Measurements from ENCODE around the gene NCR3LG1. TPM values are rescaled to one million over a fixed set of nuclear protein-coding genes. Genes with fewer than 3 reads are reported as not detected.
"Not testable (repeated sequence)": the region's sequence is repeated elsewhere in the genome, so short reads cannot be mapped to it uniquely, and the experiment has no call there.

Gene NCR3LG1
- total and polyA plus RNA-seq, 2 donors from 2014 or later: 0.71 to 4.5 TPM

DNA sequence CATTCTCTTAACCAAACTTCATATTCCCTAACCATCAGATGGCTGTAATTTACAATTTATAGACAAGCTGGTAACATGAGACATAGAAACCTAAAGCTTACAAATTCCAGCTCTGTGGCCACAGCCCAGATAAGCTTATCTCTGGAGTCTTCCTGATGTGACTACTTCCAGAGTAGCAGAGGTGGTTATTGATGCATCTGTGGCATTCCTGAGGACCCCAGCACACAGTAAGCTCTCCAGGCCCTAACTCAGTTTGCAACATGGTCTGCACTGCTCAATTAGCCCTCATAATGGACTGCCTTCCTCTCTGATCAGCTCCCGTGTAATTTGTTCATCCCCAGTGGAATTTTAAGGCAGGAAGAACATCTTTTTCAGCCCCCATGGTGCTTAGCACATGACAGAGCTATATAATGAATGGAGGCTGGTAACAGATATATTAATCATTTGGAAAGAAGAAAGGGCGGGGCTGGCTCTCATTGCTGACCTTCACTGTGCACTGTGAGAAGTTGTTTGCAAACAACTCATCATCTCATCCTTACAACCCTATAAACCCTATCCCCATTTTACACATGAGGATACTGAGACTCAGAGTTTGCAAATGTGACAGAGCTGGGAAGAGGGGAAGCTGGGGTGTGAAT lies 67.0 kb downstream of the NCR3LG1 start:
- H3K9me3 ChIP-seq (ENCODE audit: control insufficient read depth in 2 of 3, insufficient read depth in 1 of 3, low read length in 3 of 3): no peaks in the 10 kb centered on the region
- no peak overlapping the region for H3K27ac ChIP-seq (ENCODE audit: low read depth in 2 of 2, low read length in 2 of 2)
- no peaks in the 10 kb centered on the region for H3K36me3 ChIP-seq (ENCODE audit: control insufficient read depth in 2 of 3, insufficient read depth in 3 of 3, low read length in 3 of 3)
- TF ChIP-seq, protein P1, sequence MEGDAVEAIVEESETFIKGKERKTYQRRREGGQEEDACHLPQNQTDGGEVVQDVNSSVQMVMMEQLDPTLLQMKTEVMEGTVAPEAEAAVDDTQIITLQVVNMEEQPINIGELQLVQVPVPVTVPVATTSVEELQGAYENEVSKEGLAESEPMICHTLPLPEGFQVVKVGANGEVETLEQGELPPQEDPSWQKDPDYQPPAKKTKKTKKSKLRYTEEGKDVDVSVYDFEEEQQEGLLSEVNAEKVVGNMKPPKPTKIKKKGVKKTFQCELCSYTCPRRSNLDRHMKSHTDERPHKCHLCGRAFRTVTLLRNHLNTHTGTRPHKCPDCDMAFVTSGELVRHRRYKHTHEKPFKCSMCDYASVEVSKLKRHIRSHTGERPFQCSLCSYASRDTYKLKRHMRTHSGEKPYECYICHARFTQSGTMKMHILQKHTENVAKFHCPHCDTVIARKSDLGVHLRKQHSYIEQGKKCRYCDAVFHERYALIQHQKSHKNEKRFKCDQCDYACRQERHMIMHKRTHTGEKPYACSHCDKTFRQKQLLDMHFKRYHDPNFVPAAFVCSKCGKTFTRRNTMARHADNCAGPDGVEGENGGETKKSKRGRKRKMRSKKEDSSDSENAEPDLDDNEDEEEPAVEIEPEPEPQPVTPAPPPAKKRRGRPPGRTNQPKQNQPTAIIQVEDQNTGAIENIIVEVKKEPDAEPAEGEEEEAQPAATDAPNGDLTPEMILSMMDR (IDR thresholded peaks at IDR 0.05; ENCODE audit: borderline replicate concordance, extremely low read depth, insufficient read depth): no peak
- H3K27me3 ChIP-seq (ENCODE audit: control insufficient read depth, insufficient read depth, low read length): no peaks in the 10 kb centered on the region
- H3K4me1 ChIP-seq (ENCODE audit: control insufficient read depth in 2 of 3, insufficient read depth in 2 of 3, low read depth in 1 of 3, low read length in 3 of 3): peaks cover 0 to under 1% (median 0%) of the 10 kb centered on the region in 3 donors
- H3K9ac ChIP-seq (ENCODE audit: low read length in 3 of 3): no peak overlapping the region
- H3K4me3 ChIP-seq (ENCODE audit: low read length in 3 of 3): no peak overlapping the region
- intact Hi-C loops (cut with DNase I): no loop called here
- FAIRE-seq (no peak), DNase-seq (no peak)

DNA sequence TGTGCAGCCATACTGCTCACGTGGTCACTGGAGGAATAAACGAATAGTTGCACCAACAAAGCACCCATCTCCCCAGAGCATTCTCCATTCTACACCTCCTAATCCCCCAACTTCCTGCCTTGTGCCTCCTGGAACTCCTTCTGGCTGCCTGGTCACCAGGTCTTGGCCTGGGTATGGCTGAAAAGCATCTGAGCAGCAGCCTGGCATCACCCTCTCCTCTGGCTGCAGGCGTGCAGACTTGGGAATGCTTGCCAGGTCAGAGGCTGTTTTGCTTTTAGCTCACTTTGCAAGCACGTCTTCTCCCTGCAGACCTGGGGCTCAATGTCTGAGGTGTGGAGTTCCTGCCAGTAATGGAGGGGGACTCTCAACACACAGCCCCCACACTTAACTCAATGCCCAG lies 70.2 kb downstream of the NCR3LG1 start:
- TF ChIP-seq, protein P1 (IDR thresholded peaks at IDR 0.05; ENCODE audit: borderline replicate concordance, extremely low read depth, insufficient read depth): no peak
- FAIRE-seq (no peak), DNase-seq (no peak)

DNA sequence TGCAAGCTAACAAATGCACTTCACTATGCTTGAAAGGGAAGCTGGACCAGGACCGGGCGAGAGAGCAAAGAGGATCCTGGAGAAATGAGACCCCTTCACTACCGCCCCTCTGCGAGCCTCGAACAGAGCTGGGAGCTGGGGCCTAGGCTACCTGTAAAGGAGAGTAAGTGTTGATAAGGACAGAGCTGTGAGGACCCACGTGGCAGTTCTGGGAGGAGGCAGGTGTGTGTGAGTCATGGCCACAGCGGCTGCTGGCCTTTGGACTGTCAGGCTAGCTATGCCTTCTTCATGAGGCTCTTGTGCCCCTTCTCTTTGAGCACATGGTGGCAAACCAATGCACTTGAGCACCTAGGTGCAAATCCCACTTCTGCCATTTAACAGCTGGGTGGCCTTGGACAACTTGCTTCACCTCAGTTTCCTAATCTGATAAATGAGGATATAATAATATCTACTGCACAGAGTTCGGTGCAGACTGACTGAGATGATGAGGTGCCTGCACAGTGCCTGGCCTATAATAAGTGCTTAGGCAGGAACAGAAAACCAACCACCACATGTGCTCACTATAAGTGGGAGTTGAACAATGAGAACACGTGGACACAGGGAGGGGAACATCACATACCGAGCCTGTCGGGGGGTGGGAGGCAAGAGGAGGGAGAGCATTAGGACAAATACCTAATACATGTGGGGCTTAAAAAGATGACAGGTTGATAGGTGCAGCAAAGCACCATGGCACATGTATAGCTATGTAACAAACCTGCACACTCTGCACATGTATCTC lies 72.1 kb downstream of the NCR3LG1 start:
- Histone ChIP-seq H3K9me3 (ENCODE audit: control insufficient read depth in 2 of 3, insufficient read depth in 1 of 3, low read length in 3 of 3) (no peaks in the 10 kb centered on the region), H3K27ac (ENCODE audit: low read depth in 2 of 2, low read length in 2 of 2) (no peak overlapping the region), H3K36me3 (ENCODE audit: control insufficient read depth in 2 of 3, insufficient read depth in 3 of 3, low read length in 3 of 3) (no peaks in the 10 kb centered on the region), H3K27me3 (ENCODE audit: control insufficient read depth, insufficient read depth, low read length) (no peaks in the 10 kb centered on the region), H3K4me1 (ENCODE audit: control insufficient read depth in 2 of 3, insufficient read depth in 2 of 3, low read depth in 1 of 3, low read length in 3 of 3) (no peaks in the 10 kb centered on the region), H3K9ac (ENCODE audit: low read length in 3 of 3) (no peak overlapping the region), H3K4me3 (ENCODE audit: low read length in 3 of 3) (no peak overlapping the region)
- TF ChIP-seq, protein P1 (IDR thresholded peaks at IDR 0.05; ENCODE audit: borderline replicate concordance, extremely low read depth, insufficient read depth): no peak
- intact Hi-C loops (cut with DNase I): no loop called here
- DNase-seq (no peak), FAIRE-seq (no peak)

More for the DNA sequence above, 70.2 kb downstream of the NCR3LG1 start:
- intact Hi-C loops (cut with DNase I): no loop called here
- no peaks in the 10 kb centered on the region for H3K27me3 ChIP-seq (ENCODE audit: control insufficient read depth, insufficient read depth, low read length)
- H3K9ac ChIP-seq (ENCODE audit: low read length in 3 of 3): no peak overlapping the region
- no peak overlapping the region for H3K27ac ChIP-seq (ENCODE audit: low read depth in 2 of 2, low read length in 2 of 2)
- H3K36me3 ChIP-seq (ENCODE audit: control insufficient read depth in 2 of 3, insufficient read depth in 3 of 3, low read length in 3 of 3): no peaks in the 10 kb centered on the region
- H3K4me1 ChIP-seq (ENCODE audit: control insufficient read depth in 2 of 3, insufficient read depth in 2 of 3, low read depth in 1 of 3, low read length in 3 of 3): no peaks in the 10 kb centered on the region
- no peak overlapping the region for H3K4me3 ChIP-seq (ENCODE audit: low read length in 3 of 3)
- H3K9me3 ChIP-seq (ENCODE audit: control insufficient read depth in 2 of 3, insufficient read depth in 1 of 3, low read length in 3 of 3): no peaks in the 10 kb centered on the region

DNA sequence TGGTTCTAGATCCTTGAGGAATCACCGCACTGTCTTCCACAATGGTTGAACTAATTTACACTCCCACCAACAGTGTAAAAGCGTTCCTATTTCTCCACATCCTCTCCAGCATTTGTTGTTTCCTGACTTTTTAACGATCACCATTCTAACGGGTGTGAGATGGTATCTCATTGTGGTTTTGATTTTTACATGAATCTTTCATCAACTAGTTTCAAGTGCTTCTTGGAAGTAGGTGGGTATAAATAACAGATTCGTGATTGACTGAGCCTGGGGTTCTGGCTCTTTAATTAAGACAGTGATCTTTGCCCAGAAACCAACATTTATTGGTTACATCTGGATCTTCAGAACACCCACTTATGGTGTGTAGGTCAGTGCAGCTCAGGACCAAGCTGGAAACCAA lies 74.6 kb downstream of the NCR3LG1 start:
- FAIRE-seq: not testable (repeated sequence)

More for the DNA sequence above, 74.6 kb downstream of the NCR3LG1 start:
- H3K4me3 ChIP-seq (ENCODE audit: low read length in 3 of 3); H3K9me3 ChIP-seq (ENCODE audit: control insufficient read depth in 2 of 3, insufficient read depth in 1 of 3, low read length in 3 of 3); H3K27ac ChIP-seq (ENCODE audit: low read depth in 2 of 2, low read length in 2 of 2); H3K36me3 ChIP-seq (ENCODE audit: control insufficient read depth in 2 of 3, insufficient read depth in 3 of 3, low read length in 3 of 3); intact Hi-C loops (cut with DNase I); H3K4me1 ChIP-seq (ENCODE audit: control insufficient read depth in 2 of 3, insufficient read depth in 2 of 3, low read depth in 1 of 3, low read length in 3 of 3); H3K27me3 ChIP-seq (ENCODE audit: control insufficient read depth, insufficient read depth, low read length); DNase-seq; H3K9ac ChIP-seq (ENCODE audit: low read length in 3 of 3): not testable (repeated sequence)
